HEK293 (cell line): ENCODE data around the gene PITPNM2.

Experiments
- CTCF ChIA-PET: fragments of 350-600 bp; formaldehyde crosslinking; extraction: SDS; loops from one replicate; lab custom pipeline; 2021; ENCODE audit warnings: antibody characterized with exemption; lab: Yijun Ruan, JAX
- POLR2A ChIA-PET: fragments of 300-600 bp; formaldehyde crosslinking; extraction: SDS; loops from one replicate; lab custom pipeline; 2020; ENCODE audit warnings: antibody characterized with exemption, inconsistent platforms; lab: Yijun Ruan, JAX
- H3K27ac ChIP-seq: fragments of 200-500 bp; sonication (Bioruptor generic); 2 replicates; pipeline ENCODE4 v1.5.1; 2014; ENCODE audit warnings: low read depth, low read length, control low read depth, inconsistent platforms; ENCODE audit errors: extremely low read depth
- H3K36me3 ChIP-seq, 2 experiments: fragments of 200-500 bp in 1 of 2; sonication (Bioruptor generic) in 1 of 2; 1 replicate in 1 of 2; 2 replicates in 1 of 2; pipeline ENCODE4 v1.5.1; 2014 to 2017; ENCODE audit warnings: inconsistent platforms in 2 of 2, low read length in 2 of 2; ENCODE audit not compliant: control insufficient read depth in 2 of 2, insufficient read depth in 1 of 2
- H3K4me1 ChIP-seq: fragments of 200-500 bp; sonication (Bioruptor generic); 2 replicates; pipeline ENCODE4 v1.5.1; 2014; ENCODE audit warnings: mild to moderate bottlenecking, low read length, inconsistent platforms; ENCODE audit not compliant: control insufficient read depth, insufficient read depth
- H3K4me3 ChIP-seq: 2 replicates; pipeline ENCODE4 v1.5.1; 2011; ENCODE audit warnings: low read depth, mild to moderate bottlenecking, control low read depth, low read length, moderate library complexity
- H3K9me3 ChIP-seq: fragments of 200-500 bp; sonication (Bioruptor generic); 2 replicates; pipeline ENCODE4 v1.5.1; 2014; ENCODE audit warnings: low read depth, low read length, inconsistent platforms; ENCODE audit not compliant: control insufficient read depth, insufficient read depth
- GLIS2 ChIP-seq: fragments of 450-650 bp; formaldehyde crosslinking; IDR thresholded peaks from 2 replicates; pipeline ENCODE4 v1.5.1; 2016; ENCODE audit warnings: missing biosample characterization, missing genetic modification characterization
- KLF8 ChIP-seq: fragments of 450-650 bp; formaldehyde crosslinking; IDR thresholded peaks from 2 replicates; pipeline ENCODE4 v1.5.1; 2016; ENCODE audit warnings: missing biosample characterization, missing genetic modification characterization
- PATZ1 ChIP-seq: fragments of 450-650 bp; formaldehyde crosslinking; IDR thresholded peaks from 2 replicates; pipeline ENCODE4 v1.5.1; 2016; ENCODE audit warnings: missing biosample characterization, missing genetic modification characterization
- PRDM10 ChIP-seq: fragments of 450-650 bp; formaldehyde crosslinking; IDR thresholded peaks from 2 replicates; pipeline ENCODE4 v1.5.1; 2016; ENCODE audit warnings: missing biosample characterization, missing genetic modification characterization
- ZBTB20 ChIP-seq: fragments of 450-650 bp; formaldehyde crosslinking; IDR thresholded peaks from 2 replicates; pipeline ENCODE4 v1.5.1; 2016; ENCODE audit warnings: missing biosample characterization, missing genetic modification characterization
- ZBTB26 ChIP-seq: fragments of 450-650 bp; formaldehyde crosslinking; optimal IDR thresholded peaks from 2 replicates; pipeline ENCODE3; 2016; ENCODE audit warnings: missing biosample characterization, mild to moderate bottlenecking, missing genetic modification characterization
- ZBTB48 ChIP-seq: fragments of 450-650 bp; formaldehyde crosslinking; IDR thresholded peaks from 2 replicates; pipeline ENCODE4 v1.5.1; 2016; ENCODE audit warnings: missing biosample characterization, missing genetic modification characterization
- ZBTB49 ChIP-seq: fragments of 450-650 bp; formaldehyde crosslinking; IDR thresholded peaks from 2 replicates; pipeline ENCODE4 v1.5.1; 2016; ENCODE audit warnings: missing biosample characterization, missing genetic modification characterization, low read depth
- ZIC2 ChIP-seq: fragments of 450-650 bp; formaldehyde crosslinking; IDR thresholded peaks from 2 replicates; pipeline ENCODE4 v1.5.1; 2016; ENCODE audit warnings: missing biosample characterization, missing genetic modification characterization
- ZNF184 ChIP-seq: fragments of 450-650 bp; IDR thresholded peaks from 2 replicates; pipeline ENCODE4 v1.5.1; 2018; ENCODE audit warnings: missing biosample characterization, mild to moderate bottlenecking, missing genetic modification characterization
- ZNF2 ChIP-seq: fragments of 450-650 bp; formaldehyde crosslinking; IDR thresholded peaks from 2 replicates; pipeline ENCODE4 v1.5.1; 2016; ENCODE audit warnings: missing biosample characterization, missing genetic modification characterization
- ZNF223 ChIP-seq: fragments of 450-650 bp; formaldehyde crosslinking; IDR thresholded peaks from 2 replicates; pipeline ENCODE4 v1.5.1; 2016; ENCODE audit warnings: missing biosample characterization, missing genetic modification characterization
- ZNF335 ChIP-seq: fragments of 450-650 bp; formaldehyde crosslinking; conservative IDR thresholded peaks from 2 replicates; pipeline ENCODE4 v1.5.1; 2016; ENCODE audit warnings: missing biosample characterization, missing genetic modification characterization
- ZNF341 ChIP-seq: fragments of 450-650 bp; formaldehyde crosslinking; IDR thresholded peaks from 2 replicates; pipeline ENCODE4; 2016; ENCODE audit warnings: low read depth, missing biosample characterization, missing genetic modification characterization
- ZNF362 ChIP-seq: fragments of 450-650 bp; formaldehyde crosslinking; IDR thresholded peaks from 2 replicates; pipeline ENCODE4 v1.5.1; 2016; ENCODE audit warnings: missing biosample characterization, missing genetic modification characterization
- ZNF394 ChIP-seq: fragments of 450-650 bp; formaldehyde crosslinking; IDR thresholded peaks from 2 replicates; pipeline ENCODE4 v1.5.1; 2016; ENCODE audit warnings: missing biosample characterization, missing genetic modification characterization, mild to moderate bottlenecking, moderate library complexity, borderline replicate concordance
- ZNF600 ChIP-seq: fragments of 450-650 bp; formaldehyde crosslinking; IDR thresholded peaks from 2 replicates; pipeline ENCODE4 v1.5.1; 2016; ENCODE audit warnings: missing biosample characterization, missing genetic modification characterization
- ZNF692 ChIP-seq: fragments of 450-650 bp; formaldehyde crosslinking; IDR thresholded peaks from 2 replicates; pipeline ENCODE4 v1.5.1; 2016; ENCODE audit warnings: missing biosample characterization, missing genetic modification characterization
- ZNF777 ChIP-seq: fragments of 450-650 bp; formaldehyde crosslinking; IDR thresholded peaks from 2 replicates; pipeline ENCODE4 v1.5.1; 2017; ENCODE audit warnings: missing biosample characterization, missing genetic modification characterization, borderline replicate concordance

Gene PITPNM2

GRCh38 chr12:123151457-123152454, 866 bp upstream of the PITPNM2 start:
- peaks cover 13 to 20% of the 10 kb centered on the region in 2 experiments for H3K36me3 ChIP-seq
- H3K27ac ChIP-seq, result peak overlapping the region; percentile 70; the same call in 1 of the 2 replicates
- H3K4me1 ChIP-seq, result peaks cover 7% of the 10 kb centered on the region; the same call in 1 of the 2 replicates
- H3K9me3 ChIP-seq, result no peaks in the 10 kb centered on the region
- ChIA-PET POLR2A (interaction anchor here (1.0 to 3.3 kb wide), 3 partner anchors 81 to 108 kb away, joined by 3 to 15 read pairs (median 3); partner anchors contain the start of genes MPHOSPH9 and MTRFR), CTCF (interaction anchor here (0.6 to 1.8 kb wide), 7 partner anchors 19 to 86 kb away, joined by 3 to 5 read pairs (median 4); no protein-coding TSS in a partner anchor)
- peak overlapping the region; percentile 60 for H3K4me3 ChIP-seq
- TF ChIP-seq ZNF335 (tag by site-specific recombination), result peak; percentile 38; the same call in 1 of the 2 replicates
- 0 out of 2 replicates have a peak, but pooled peaks have one; percentile 22 for TF ChIP-seq ZNF2 (tag by site-specific recombination)
- TF ChIP-seq ZBTB20, result peak; percentile 94
- TF ChIP-seq ZIC2 (tag by site-specific recombination), result peak; percentile 37
- peak; percentile 64 for TF ChIP-seq PRDM10
- TF ChIP-seq ZNF184 (tag by site-specific recombination), result no peak
- peak; percentile 38; the same call in 1 of the 2 replicates for TF ChIP-seq ZNF600
- TF ChIP-seq KLF8 (tag by site-specific recombination), result 0 out of 2 replicates have a peak, but pooled peaks have one; percentile 13
- TF ChIP-seq ZNF692 (tag by site-specific recombination), result 0 out of 2 replicates have a peak, but pooled peaks have one; percentile 18
- TF ChIP-seq PATZ1 (tag by site-specific recombination), result peak; percentile 35; the same call in 1 of the 2 replicates
- peak; percentile 46 for TF ChIP-seq ZBTB26
- no peak for TF ChIP-seq ZNF777 (tag by site-specific recombination)
- 0 out of 2 replicates have a peak, but pooled peaks have one; percentile 21 for TF ChIP-seq ZBTB48 (tag by site-specific recombination)
- TF ChIP-seq ZNF362 (tag by site-specific recombination), result no peak
- TF ChIP-seq GLIS2, result peak; percentile 21; the same call in 1 of the 2 replicates
- TF ChIP-seq ZNF341 (tag by site-specific recombination), result peak; percentile 69
- peak; percentile 92 for TF ChIP-seq ZNF394 (tag by site-specific recombination)
- TF ChIP-seq ZBTB49 (tag by site-specific recombination), result no peak
- TF ChIP-seq ZNF223 (tag by site-specific recombination), result no peak
